HL-60 (cell line): ENCODE results near the gene SLC25A21.

Source experiments
- DNase-seq, 2 experiments: peaks; one replicate each; pipeline ENCODE4 v3.0.0-alpha.2; 2010 to 2020; ENCODE audit warnings: low read depth in 1 of 2, low spot score in 1 of 2
- H3K27ac ChIP-seq: fragments of 250-450 bp; sonication (Bioruptor Pico); replicated peaks from 2 replicates; pipeline ENCODE4 v1.5.1; 2020; ENCODE audit warnings: mild to moderate bottlenecking, moderate library complexity
- H3K27me3 ChIP-seq: fragments of 250-450 bp; sonication (Bioruptor Pico); 2 replicates; pipeline ENCODE4 v1.5.1; 2021; ENCODE audit warnings: mild to moderate bottlenecking, moderate library complexity; ENCODE audit not compliant: insufficient read depth, poor library complexity, severe bottlenecking
- H3K4me3 ChIP-seq: replicated peaks from 2 replicates; pipeline ENCODE4 v1.5.1; 2011; ENCODE audit warnings: mild to moderate bottlenecking, control low read depth, low read length; ENCODE audit not compliant: insufficient read depth
- GABPA ChIP-seq: IDR thresholded peaks from 2 replicates; pipeline ENCODE4 v1.6.1; 2012; ENCODE audit warnings: low read depth
- POLR2AphosphoS5 ChIP-seq: IDR thresholded peaks from 2 replicates; pipeline ENCODE4 v1.6.1; 2012; ENCODE audit warnings: low read depth
- SPI1 ChIP-seq: IDR thresholded peaks from 2 replicates; pipeline ENCODE4 v1.6.1; 2012; ENCODE audit warnings: low read depth, mild to moderate bottlenecking, borderline replicate concordance
- TF ChIP-seq, protein P1 (sequence below): IDR thresholded peaks from one replicate; pipeline ENCODE4 v1.5.1; 2011; ENCODE audit warnings: low read length, control low read depth, inconsistent platforms; ENCODE audit not compliant: insufficient read depth
- TF ChIP-seq, protein P2 (sequence below): IDR thresholded peaks from 2 replicates; pipeline ENCODE4 v1.6.1; 2012; ENCODE audit warnings: low read depth; ENCODE audit not compliant: insufficient replicate concordance

Gene SLC25A21

DNA sequence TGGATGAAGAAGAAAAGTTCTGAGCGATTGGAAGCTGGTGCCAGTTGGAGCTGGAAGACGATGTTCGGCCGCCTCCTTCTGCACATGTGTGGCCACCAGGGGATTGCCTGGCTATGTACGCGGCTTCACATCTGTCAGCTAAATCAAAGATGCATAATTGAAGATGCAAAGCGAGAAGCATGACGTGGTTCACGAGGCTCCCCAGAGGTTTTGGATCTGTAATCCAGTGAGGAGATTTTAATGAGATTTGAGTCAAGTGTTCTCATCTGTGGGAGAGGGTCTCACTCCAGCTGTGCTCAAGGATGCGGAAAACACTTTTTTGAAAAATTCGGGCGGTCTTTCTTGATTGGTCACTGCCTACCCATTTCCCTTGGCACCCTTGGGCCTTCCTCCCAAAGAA is 416.2 kb downstream of the SLC25A21 start:
- no peak for TF ChIP-seq POLR2AphosphoS5
- TF ChIP-seq, protein P1, sequence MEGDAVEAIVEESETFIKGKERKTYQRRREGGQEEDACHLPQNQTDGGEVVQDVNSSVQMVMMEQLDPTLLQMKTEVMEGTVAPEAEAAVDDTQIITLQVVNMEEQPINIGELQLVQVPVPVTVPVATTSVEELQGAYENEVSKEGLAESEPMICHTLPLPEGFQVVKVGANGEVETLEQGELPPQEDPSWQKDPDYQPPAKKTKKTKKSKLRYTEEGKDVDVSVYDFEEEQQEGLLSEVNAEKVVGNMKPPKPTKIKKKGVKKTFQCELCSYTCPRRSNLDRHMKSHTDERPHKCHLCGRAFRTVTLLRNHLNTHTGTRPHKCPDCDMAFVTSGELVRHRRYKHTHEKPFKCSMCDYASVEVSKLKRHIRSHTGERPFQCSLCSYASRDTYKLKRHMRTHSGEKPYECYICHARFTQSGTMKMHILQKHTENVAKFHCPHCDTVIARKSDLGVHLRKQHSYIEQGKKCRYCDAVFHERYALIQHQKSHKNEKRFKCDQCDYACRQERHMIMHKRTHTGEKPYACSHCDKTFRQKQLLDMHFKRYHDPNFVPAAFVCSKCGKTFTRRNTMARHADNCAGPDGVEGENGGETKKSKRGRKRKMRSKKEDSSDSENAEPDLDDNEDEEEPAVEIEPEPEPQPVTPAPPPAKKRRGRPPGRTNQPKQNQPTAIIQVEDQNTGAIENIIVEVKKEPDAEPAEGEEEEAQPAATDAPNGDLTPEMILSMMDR, result no peak
- TF ChIP-seq, protein P2, sequence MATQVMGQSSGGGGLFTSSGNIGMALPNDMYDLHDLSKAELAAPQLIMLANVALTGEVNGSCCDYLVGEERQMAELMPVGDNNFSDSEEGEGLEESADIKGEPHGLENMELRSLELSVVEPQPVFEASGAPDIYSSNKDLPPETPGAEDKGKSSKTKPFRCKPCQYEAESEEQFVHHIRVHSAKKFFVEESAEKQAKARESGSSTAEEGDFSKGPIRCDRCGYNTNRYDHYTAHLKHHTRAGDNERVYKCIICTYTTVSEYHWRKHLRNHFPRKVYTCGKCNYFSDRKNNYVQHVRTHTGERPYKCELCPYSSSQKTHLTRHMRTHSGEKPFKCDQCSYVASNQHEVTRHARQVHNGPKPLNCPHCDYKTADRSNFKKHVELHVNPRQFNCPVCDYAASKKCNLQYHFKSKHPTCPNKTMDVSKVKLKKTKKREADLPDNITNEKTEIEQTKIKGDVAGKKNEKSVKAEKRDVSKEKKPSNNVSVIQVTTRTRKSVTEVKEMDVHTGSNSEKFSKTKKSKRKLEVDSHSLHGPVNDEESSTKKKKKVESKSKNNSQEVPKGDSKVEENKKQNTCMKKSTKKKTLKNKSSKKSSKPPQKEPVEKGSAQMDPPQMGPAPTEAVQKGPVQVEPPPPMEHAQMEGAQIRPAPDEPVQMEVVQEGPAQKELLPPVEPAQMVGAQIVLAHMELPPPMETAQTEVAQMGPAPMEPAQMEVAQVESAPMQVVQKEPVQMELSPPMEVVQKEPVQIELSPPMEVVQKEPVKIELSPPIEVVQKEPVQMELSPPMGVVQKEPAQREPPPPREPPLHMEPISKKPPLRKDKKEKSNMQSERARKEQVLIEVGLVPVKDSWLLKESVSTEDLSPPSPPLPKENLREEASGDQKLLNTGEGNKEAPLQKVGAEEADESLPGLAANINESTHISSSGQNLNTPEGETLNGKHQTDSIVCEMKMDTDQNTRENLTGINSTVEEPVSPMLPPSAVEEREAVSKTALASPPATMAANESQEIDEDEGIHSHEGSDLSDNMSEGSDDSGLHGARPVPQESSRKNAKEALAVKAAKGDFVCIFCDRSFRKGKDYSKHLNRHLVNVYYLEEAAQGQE, result no peak
- no peak for TF ChIP-seq SPI1
- no peak for DNase-seq
- H3K27me3 ChIP-seq, result no peaks in the 10 kb centered on the region
- H3K4me3 ChIP-seq, result no peak overlapping the region
- H3K27ac ChIP-seq, result no peak overlapping the region

DNA sequence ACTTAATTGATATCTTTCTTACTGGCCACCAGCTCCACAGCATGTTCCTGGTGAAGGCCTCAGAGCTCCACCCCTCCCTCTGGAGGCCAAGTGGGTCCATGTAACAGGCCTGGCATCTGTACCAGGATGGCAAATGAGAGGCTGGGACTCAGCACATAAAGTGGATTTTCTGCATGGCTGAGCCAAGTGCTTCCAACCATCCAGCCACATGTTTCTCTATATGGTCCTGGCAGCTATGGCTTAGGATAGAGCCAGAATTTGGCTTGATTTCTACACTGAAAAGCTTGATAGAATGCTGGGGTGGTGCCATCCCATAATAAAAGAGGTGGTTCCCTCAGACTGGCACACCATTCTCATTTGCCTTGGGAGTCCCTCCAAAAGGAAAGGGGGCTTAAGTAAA is 416.6 kb downstream of the SLC25A21 start:
- no peak overlapping the region for H3K4me3 ChIP-seq
- H3K27ac ChIP-seq, result no peak overlapping the region
- H3K27me3 ChIP-seq, result no peaks in the 10 kb centered on the region
- DNase-seq, result no peak
- TF ChIP-seq POLR2AphosphoS5 (no peak), SPI1 (no peak), GABPA (no peak)

DNA sequence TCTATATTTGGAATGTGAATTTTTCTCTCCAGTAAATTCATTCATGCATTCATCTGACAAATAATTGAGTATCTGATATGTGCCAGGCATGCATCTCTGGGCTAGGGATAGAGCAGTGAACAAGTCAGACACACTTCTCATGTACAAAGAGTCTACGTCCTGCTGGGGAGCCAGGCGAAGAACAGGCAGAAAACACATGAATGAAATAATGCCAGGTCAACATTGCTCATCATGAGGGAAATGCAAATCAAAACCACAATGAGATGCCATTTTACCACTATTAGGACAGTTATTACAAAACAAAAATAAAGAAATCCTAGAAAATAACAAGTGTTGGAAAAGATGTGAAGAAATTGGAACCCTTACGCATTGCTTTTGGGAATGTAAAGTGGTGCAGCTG is 420.5 kb downstream of the SLC25A21 start:
- Histone ChIP-seq H3K27me3 (no peaks in the 10 kb centered on the region), H3K4me3 (no peak overlapping the region), H3K27ac (no peak overlapping the region)
- TF ChIP-seq POLR2AphosphoS5 (no peak), SPI1 (no peak)
- TF ChIP-seq, protein P2, result no peak
- TF ChIP-seq, protein P1, result no peak
- no peak for DNase-seq

DNA sequence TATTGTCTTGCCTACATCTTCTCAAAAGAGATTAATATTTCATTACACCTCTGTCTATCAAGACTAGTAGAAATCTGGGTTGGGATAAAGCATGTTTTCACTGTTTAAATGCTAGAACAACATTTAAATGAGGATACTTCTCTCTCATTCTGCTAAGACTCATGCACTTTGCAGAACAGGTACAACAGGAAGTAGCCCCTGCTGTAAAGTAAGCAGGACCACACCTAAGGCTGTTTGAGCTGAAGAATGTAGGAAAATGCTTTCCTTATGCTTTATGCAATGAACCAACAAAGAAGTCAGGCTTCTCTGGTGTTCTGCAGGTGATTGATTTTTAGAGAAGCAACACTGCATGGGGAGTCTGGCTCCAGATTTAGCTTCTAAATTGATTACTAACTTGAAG is 421.3 kb downstream of the SLC25A21 start:
- TF ChIP-seq SPI1 (no peak), POLR2AphosphoS5 (no peak), GABPA (no peak)
- TF ChIP-seq, protein P1, result no peak
- TF ChIP-seq, protein P2, result no peak
- no peak overlapping the region for H3K4me3 ChIP-seq
- no peak overlapping the region for H3K27ac ChIP-seq
- DNase-seq, result no peak
- H3K27me3 ChIP-seq, result no peaks in the 10 kb centered on the region
